ENCODE measurements around the gene CACNA1S.

CACNA1S gene

GRCh38 chr1:201112173-201112731, at the start of gene CACNA1S:
Gene CACNA1S (minus strand): TSS chr1:201112426. CDS start chr1:201112339, 87 bp downstream.
- DNase-seq (ENCODE audit: low read depth in 2 of 2), result no peak

- no peak for DNase-seq (ENCODE audit: low read depth in 2 of 2)
These were observed 45.7 kb upstream of the CACNA1S start for GRCh38 chr1:201157949-201158348.

GRCh38 chr1:201156819-201157218, 44.6 kb upstream of the CACNA1S start:
- no peak for DNase-seq (ENCODE audit: low read depth in 2 of 2)

- no peak for DNase-seq (ENCODE audit: low read depth in 2 of 2)
These were observed 44.1 kb upstream of the CACNA1S start for GRCh38 chr1:201156346-201156745.

GRCh38 chr1:201155354-201155753, 43.1 kb upstream of the CACNA1S start:
- DNase-seq (ENCODE audit: low read depth in 2 of 2), result no peak

- peak; percentile 95 to 98 for DNase-seq (ENCODE audit: low read depth in 2 of 2)
These were observed 42.4 kb upstream of the CACNA1S start, which contains the start of gene TMEM9 for GRCh38 chr1:201154389-201155165. Gene TMEM9 (minus strand): TSS chr1:201154474. CDS start chr1:201153923, 551 bp downstream.

- DNase-seq (ENCODE audit: low read depth in 2 of 2), result no peak
These were observed 41.5 kb upstream of the CACNA1S start for GRCh38 chr1:201153474-201154388.

GRCh38 chr1:201149400-201149799, 37.2 kb upstream of the CACNA1S start:
- no peak for DNase-seq (ENCODE audit: low read depth in 2 of 2)

GRCh38 chr1:201147396-201148015, 35.3 kb upstream of the CACNA1S start:
- DNase-seq (ENCODE audit: low read depth in 2 of 2), result no peak

GRCh38 chr1:201146626-201147390, 34.6 kb upstream of the CACNA1S start:
- DNase-seq (ENCODE audit: low read depth in 2 of 2), result no peak

GRCh38 chr1:201145816-201146215, 33.6 kb upstream of the CACNA1S start:
- DNase-seq (ENCODE audit: low read depth in 2 of 2), result no peak

GRCh38 chr1:201145132-201145531, 32.9 kb upstream of the CACNA1S start:
- DNase-seq (ENCODE audit: low read depth in 2 of 2), result no peak

- no peak for DNase-seq (ENCODE audit: low read depth in 2 of 2)
These were observed 32.5 kb upstream of the CACNA1S start for GRCh38 chr1:201144701-201145100.

GRCh38 chr1:201143726-201144635, 31.8 kb upstream of the CACNA1S start:
- no peak for DNase-seq (ENCODE audit: low read depth in 2 of 2)

GRCh38 chr1:201142849-201143725, 30.9 kb upstream of the CACNA1S start:
- no peak for DNase-seq (ENCODE audit: low read depth in 2 of 2)

GRCh38 chr1:201142011-201142848, 30.0 kb upstream of the CACNA1S start:
- no peak for DNase-seq (ENCODE audit: low read depth in 2 of 2)

- no peak for DNase-seq (ENCODE audit: low read depth in 2 of 2)
These were observed 29.2 kb upstream of the CACNA1S start for GRCh38 chr1:201141418-201141817.

GRCh38 chr1:201140941-201141260, 28.7 kb upstream of the CACNA1S start:
- DNase-seq (ENCODE audit: low read depth in 2 of 2), result no peak
